Loucy (cell line): Measurements from ENCODE around the gene ABAT.

ENCODE experiments used
- CTCF ChIP-seq: fragments of 200-600 bp; sonication (generic); conservative IDR thresholded peaks from 2 replicates; pipeline ENCODE4 v1.5.1; 2014; ENCODE audit warnings: mild to moderate bottlenecking, antibody characterized with exemption, low read length
- EZH2phosphoT487 ChIP-seq: fragments of 200-600 bp; IDR thresholded peaks from 2 replicates; pipeline ENCODE4 v1.6.1; 2018; ENCODE audit warnings: antibody characterized with exemption, mild to moderate bottlenecking, moderate library complexity, borderline replicate concordance

GRCh38 chr16:8668113-8668512 is 6.3 kb upstream of the ABAT start:
- TF ChIP-seq CTCF (no peak), EZH2phosphoT487 (no peak)
